Ramos (cell line): ENCODE measurements around the gene CLMN.
"Not testable (repeated sequence)": the region's sequence is repeated elsewhere in the genome, so short reads cannot be mapped to it uniquely, and the experiment has no call there.

Experiments
- in situ Hi-C: fragments of 300-500 bp; cut with MboI; formaldehyde crosslinking; loops from one replicate; pipeline ENCODE4 v1.14.3; 2022; ENCODE audit warnings: low sequenced_read_pairs; ENCODE audit not compliant: unreplicated experiment

The CLMN gene

DNA sequence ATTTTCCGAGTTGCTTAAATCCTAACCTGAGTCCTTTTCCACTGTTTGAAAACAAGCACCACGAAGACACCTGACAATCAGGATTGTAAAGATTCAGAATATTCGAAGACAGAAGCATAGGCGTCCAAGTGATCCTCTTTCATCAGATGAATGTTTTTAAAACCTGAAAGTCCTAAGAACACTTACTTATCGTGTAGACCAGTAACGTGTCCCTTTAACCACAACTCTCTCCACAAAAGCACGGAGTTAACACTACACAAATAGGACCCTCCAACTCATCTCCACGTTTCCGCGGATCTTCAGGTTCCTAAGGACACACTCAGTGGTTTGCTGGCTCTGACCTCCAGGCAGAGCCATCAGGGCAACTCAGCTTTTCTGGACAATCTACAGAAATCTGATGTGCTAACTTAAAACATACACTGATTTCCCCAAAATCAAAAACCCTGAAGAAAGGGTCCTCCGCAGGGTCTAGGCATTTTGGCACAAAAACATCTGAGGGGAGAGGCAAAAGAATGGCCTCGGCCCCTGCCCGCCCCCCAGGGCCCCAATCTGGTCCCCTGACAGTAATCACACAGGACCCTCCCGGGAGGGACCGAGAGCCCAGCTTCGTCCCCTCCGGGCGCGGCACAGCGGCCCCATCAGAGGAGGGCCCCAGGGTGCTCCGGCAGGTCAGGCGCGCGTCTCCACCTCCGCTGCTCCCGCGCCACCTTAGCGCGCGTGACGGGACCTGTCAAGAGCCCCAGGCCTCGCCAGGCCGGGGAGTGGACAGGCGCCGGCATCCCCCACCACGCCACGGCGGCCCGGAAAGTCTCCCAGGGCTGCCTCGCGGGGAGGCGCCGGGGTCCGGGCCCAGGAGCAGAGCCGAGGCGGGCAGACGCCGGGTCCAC, 163.3 kb downstream of the CLMN start:
- in situ Hi-C loops = no loop called here

DNA sequence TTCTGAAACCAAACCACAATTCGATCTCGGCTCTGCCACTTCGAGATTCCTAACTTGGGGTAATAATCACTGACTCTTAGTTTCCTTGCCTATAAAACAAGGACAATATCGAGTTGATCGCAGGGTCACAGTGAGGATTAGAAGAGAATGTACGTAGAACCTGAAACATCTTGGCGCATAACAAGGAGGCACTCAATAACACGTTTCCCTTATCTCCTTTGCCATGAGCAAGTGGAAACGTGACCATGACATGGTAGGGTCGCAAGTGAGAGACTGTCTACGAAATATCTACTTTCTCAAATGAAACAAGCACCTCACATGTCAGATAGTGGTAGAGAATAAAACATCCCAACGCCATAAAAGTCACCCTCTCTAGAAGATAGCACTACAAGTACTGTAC, 164.7 kb downstream of the CLMN start:
- in situ Hi-C loops = no loop called here

DNA sequence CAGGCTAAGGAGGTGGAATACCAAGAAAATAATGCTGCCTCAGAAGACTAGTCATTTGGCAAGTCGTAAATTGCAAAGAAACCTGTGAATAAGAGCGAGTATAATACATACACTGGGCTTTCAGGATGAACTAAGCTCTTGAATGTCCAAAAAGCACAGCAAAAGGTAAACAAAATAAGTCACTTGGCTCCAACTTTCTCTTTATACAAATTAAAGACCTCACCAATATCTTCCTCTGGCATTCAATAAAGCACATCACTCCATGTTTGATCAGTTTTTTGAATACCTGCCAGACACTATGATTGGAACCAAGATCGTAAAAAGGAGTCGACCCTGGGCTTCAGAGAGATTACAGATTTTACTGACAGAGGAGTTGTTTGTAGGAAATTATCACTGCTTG, 165.8 kb downstream of the CLMN start:
- in situ Hi-C loops = no loop called here

DNA sequence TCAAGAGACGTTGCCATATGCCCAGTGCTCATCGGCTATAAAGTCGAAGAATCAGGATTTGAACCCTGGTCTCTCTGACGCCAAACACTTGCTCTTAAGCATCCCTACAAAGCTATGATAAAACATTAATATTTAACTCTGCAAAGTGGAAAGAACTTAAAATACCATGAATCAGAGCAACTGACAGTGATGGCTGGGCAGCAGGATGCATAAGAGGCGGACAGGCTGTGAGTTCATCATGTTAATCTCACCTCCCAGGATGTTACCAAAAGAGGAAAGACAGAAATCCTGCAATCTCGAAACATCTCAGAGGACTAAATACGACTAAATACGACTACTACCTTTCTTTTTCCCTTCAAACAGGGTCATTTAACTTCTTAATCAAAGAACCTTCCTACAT, 168.1 kb downstream of the CLMN start:
- in situ Hi-C loops = no loop called here

DNA sequence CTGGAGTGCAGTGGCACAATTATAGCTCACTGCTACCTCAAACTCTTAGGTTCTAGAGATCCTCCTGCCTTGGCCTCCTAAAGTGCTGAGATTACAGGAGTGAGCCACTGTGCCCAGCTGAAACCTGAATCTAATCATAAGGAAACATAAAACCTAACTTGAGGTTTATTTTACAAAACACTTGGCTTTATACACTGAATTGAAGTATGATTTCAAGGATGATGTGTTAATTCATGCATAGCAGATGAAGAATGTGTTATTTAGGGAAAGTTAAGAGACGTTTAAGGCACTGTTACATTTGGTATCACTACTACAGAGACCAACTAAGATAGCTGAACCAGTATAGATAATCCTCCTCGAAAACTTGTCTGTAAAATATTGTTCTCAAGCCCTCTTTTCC, 168.8 kb downstream of the CLMN start:
- in situ Hi-C loops = no loop called here

DNA sequence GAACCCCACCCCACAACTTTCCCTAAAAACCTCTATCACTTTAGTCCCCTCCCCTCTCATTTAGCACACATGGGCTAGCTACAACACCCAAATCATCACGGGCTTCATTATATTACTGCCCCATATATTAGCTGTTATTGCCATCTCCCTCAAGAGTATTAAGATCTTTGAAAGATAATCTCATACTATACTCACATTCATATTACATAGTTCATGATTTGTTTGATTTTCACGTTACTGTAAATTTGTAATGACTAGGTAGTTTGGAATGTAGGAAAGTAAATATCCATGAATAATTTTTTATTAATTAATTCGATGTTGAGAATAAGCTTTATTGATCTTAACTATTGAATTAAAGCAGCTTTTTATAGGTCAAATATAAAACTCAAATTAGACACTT, 170.3 kb downstream of the CLMN start:
- in situ Hi-C loops = no loop called here

DNA sequence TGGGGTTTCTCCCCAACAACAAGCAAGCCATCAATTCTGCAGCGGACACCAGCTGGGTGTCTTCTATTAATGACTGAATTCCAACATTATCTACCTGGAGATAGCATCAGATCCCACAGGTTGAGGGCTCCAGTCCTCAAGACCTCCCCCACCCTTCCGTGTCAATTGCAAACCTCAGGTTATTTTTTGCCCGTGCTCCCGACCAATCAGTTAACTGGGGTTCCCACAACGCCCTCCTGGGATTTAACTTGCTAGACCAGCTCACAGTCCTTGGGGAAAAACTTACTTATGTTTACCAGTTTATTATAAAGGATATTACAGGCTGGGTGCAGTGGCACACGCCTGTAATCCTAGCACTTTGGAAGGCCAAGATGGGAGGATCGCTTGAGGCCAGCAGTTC, 172.1 kb downstream of the CLMN start:
- in situ Hi-C loops = no loop called here

DNA sequence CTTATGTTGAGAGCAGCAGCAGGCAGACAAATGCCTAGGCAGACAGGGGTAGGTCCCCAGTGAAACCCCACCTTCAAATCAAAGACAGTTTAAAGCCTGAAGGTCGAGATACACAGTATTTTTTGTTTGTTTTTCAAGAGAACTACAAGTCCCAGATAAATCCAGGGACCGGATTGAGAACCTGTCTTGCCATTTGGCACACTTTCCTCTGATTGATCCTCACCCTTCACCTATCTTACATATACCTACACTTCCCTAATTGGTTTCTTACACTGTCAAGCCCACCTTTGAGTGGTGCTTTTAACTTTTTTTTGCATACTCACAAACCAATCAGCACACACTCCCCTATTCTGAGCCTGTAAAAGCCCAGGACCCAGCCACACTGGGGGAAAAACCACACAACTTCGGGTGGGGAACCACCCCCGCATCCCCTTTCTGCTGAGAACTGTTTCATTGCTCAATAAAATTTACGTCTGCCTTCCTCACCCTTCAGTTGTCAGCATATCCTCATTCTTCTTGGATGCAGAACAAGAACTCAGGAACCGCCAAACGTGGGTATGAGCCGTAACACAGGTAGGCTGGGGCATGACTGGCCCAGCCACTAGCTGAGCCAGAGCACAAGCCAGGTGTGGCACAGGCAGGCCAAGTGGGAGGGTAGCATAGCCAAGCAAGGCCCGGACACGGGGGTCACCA, 173.5 kb downstream of the CLMN start:
- in situ Hi-C loops = no loop called here

DNA sequence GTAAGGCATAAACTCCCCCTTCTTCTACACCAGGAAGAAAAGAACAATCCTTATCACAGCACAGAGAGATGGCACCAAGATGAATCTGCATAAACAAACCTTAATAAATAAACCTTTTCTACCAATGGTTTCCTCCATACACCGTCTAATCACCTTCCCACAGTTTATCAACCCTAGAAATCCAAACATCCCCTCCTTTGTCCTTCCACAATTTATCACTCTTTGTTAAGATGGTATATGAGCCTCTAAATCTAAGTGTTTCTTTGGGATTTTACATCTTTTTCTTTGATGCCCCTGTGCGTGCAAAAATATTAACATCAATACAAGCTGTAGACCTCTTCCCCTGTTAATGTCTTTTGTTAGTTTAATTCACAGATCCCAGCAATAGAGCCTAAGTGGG, 174.9 kb downstream of the CLMN start:
- in situ Hi-C loops = no loop called here

DNA sequence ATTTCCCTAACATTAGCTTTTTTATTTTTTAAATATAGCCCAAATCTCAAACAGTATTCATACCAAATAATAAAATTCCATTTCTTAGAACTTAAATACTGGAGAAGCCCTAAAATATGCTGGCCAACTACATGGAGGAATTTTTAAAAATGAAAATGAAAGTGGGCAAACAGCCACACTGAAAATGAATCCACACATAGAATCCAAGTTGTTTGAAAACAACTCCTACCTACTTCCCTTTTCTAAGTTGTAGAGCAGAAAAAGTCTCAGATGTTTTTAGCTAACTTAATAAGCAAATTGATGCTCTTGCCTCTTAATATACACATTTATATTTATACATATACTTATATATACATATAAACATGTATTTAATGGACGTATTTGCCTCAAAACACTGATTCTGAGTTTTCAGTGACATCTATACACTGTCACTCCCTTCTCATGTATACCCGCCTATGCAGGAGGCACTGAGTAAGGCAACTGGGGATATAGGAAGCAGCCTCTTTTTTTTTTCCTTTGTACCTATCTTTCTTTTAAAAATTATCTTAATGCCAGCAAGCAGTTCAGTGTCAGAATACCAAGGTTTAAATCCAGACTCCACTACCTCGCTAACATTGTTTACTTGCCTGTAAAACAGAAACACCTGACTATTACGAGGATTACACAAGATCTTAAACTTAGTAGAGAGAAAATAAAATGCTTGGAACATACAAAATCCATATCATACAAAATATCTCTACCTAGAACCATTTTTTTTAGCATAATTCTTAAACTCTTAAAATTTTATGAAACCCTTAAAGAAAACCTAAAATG, 175.7 kb downstream of the CLMN start:
- in situ Hi-C loops = no loop called here

DNA sequence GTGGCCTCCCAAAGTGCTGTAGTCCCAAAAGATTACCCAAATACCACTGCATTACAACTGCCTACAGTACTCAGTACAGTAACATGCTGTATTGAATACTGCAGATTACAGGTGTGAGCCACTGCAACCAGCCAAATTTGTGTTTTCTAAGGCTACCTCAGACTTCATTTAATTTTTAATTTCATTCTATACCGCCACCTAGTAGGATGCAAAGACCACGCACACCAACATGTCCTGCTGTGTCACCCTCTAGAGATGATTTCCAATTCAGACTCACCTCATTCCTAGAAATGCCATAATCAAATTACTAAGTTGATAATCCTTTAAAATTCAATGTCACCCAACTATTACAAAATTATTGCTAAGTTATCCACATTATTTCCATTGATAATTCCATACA, 177.5 kb downstream of the CLMN start:
- in situ Hi-C loops = no loop called here

DNA sequence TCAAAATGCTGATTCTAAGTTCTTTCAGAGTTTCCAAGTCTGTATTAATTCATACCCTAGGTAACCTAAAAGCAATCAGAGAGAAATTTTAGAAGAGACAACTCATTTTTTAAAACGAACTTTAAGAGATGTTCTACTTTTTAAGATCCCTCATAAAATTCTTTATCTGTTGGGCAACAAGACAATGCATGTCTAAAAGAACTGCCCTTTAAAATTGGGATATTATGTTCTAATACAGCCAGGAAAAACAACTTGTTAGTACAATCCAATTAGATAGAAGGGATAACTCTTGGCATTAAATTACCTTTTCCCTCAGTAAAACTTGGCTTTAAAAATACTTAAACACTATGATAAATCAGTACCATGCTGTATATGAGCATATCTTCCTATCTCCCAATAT, 178.0 kb downstream of the CLMN start:
- in situ Hi-C loops = no loop called here

DNA sequence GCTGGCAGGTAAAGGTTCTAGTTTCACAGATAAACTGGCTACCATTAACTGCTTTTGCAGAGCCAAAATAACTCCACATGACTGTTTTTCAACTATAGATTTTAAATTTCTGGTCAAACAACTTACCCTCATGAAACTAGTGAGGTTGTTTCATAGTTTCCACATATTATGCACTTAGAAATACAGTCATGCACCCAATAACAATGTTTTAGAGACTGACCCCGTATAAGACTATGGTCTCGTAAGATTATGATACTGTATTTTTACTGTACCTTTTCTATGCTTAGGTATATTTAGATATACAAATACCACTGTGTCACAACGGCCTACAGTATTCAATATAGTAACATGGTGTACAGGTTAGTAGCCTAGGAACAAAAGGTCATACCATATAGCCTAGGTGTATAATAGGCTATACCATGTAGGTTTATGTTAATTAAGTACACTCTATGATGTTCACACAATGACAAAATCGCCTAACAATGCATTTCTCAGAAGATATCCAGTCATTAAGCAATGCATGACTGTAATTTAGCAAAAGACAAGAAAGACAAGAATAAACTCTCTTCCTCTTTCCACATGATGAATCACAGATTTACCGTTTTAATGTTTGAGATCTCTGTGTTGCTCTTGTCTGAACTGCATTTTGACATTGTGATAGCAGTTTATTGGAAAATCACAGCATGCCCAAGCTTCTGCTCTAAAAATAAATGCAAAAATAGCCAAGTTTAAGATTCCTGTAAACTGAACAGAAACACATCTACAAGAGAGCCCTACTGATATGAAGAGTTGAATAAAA, 179.4 kb downstream of the CLMN start:
- in situ Hi-C loops = no loop called here

DNA sequence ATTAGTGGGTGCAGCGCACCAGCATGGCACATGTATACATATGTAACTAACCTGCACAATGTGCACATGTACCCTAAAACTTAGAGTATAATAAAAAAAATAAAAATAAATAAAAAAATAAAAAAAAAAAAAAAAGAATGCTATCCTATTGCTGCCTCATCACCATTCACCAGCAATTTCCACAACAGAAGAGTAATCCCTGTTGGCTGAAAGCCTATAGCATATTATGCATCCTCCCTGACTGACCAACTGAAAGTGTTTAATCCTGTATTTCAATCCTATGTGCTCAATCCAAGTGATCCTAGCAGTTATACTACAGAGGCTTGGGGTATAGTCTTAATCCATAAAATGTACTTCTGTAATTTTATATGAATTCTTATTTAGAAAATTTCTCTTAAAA, 180.8 kb downstream of the CLMN start:
- in situ Hi-C loops = no loop called here

DNA sequence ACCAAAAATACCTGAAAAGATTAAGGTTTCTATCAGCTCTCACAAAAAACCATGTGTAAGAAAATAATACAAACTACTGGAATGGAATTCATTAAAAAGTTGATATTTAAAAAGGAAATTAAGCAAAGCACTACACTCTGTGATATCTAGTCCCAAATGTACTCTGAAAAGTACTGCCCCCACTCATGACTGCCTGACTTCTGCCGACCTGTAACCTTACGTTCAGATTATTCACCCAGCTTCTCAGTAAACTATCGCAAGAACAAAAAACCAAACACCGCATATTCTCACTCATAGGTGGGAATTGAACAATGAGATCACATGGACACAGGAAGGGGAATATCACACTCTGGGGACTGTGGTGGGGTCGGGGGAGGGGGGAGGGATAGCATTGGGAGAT, 181.3 kb downstream of the CLMN start:
- in situ Hi-C loops = not testable (repeated sequence)

DNA sequence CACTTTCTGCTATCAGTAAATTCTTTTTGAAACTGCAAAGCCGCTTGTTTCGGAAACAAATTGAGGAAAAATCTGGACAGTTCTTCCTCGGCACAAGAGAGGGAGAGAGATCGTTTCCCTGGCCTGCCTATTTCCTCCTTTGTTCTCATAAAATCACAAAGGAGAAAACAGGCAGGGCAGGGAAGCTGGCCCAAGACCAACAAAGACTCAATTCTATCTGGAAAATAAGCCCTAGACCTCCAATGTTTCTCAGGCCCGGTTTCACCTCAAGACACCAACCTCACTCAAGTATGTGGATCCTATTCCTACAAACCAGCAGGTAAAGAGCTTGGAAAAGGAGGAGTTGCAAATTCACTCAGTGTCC, 181.9 kb downstream of the CLMN start:
- in situ Hi-C loops = no loop called here

DNA sequence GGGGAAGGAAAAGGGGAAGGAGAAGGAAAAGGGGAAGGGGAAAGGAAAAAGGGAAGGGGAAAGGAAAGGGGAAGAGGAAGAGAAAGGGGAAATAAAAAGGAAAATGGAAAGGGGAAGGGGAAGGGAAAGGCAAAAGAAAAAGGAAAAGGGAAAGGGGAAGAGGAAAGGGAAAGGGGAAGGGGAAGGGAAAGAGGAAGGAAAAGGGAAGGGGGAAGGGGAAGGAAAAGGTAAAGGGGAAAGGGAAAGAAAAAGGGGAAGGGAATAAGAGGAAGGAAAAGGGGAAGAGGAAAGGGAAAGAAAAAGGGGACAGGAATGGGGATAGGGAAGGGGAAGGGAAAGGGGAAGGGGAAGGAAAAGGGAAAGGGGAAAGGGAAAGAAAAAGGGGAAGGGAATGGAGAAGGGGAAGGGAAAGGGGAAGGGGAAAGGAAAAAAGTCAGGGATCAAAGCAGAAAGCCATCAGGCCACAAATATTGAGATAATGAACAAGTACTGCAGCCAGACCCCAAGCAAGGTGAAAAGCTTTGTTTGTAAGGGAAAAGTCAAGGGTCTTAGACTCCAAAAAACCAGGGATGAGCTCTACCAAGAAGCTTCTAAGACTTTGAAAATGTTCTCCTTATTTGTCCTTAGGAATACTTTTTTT, 182.4 kb downstream of the CLMN start:
- in situ Hi-C loops = no loop called here

DNA sequence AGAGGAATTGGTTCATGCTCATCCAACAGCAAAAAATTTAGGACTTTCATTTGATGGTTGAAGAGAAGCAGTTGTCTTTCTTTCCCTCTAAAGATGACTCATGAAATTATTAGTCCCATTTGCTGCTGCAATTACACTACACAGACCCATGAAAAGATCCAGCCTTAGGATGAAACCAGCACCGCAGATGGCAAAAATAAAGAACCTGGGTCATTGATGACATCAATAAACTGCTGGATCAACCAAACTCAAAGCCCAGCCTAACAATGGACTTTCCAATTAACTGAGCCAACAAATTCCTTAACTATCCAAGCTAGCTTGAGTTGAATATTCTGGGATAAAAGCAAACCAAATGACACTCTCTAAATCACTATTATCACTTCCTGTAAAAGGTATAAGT, 183.1 kb downstream of the CLMN start:
- in situ Hi-C loops = no loop called here

DNA sequence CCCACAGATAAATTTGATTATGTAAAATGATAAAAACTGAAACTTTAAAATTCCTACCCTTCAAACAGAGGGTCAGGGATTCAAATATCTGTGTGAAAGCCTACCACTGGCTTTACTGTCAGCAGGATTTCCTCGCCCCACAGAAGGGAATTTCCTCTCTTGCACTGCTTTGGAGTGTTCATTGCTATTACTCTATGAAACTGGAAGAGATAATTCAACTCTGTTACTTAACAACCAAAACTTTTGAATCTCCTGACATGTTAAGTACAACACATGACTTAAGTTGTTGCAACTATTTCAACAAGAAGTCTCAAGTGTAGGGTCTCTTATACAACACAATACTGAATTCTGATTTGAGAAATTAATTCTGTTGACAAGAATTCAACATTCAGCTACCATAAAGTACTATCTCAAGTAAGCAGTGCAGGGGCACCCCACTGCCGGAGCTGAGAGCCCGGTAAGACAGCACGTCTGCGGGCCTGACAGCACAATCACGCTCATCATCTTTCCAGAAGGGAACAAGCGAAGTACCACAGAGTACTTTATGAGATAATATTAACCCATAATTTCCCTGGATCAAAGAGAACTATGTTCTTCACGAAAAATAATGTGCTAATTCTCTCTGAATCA, 185.3 kb downstream of the CLMN start:
- in situ Hi-C loops = no loop called here
